Peyer's patch (tissue), 4 donors: Measurements from ENCODE around the gene LECT2.

Experiments used
- POLR2A ChIP-seq, 2 donors: fragments of 450-650 bp; IDR thresholded peaks; one replicate each; pipeline ENCODE4 v1.5.1; 2017; ENCODE audit warnings: antibody characterized with exemption in 2 of 2, mild to moderate bottlenecking in 2 of 2, moderate library complexity in 2 of 2
- TF ChIP-seq, protein P1 (sequence below), 6 experiments: fragments of 450-650 bp in 4 of 6; fragments of 200-600 bp in 2 of 6; sonication (generic) in 1 of 6; IDR thresholded peaks; one replicate each; pipeline ENCODE4 v1.5.1; 2017 to 2019; ENCODE audit warnings: antibody characterized with exemption in 6 of 6, mild to moderate bottlenecking in 3 of 6, moderate library complexity in 1 of 6

GRCh38 chr5:135978212-135978631, 23.4 kb upstream of the LECT2 start:
- TF ChIP-seq, protein P1, sequence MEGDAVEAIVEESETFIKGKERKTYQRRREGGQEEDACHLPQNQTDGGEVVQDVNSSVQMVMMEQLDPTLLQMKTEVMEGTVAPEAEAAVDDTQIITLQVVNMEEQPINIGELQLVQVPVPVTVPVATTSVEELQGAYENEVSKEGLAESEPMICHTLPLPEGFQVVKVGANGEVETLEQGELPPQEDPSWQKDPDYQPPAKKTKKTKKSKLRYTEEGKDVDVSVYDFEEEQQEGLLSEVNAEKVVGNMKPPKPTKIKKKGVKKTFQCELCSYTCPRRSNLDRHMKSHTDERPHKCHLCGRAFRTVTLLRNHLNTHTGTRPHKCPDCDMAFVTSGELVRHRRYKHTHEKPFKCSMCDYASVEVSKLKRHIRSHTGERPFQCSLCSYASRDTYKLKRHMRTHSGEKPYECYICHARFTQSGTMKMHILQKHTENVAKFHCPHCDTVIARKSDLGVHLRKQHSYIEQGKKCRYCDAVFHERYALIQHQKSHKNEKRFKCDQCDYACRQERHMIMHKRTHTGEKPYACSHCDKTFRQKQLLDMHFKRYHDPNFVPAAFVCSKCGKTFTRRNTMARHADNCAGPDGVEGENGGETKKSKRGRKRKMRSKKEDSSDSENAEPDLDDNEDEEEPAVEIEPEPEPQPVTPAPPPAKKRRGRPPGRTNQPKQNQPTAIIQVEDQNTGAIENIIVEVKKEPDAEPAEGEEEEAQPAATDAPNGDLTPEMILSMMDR (IDR thresholded peaks at IDR 0.05) = no peak
- no peak for TF ChIP-seq POLR2A (IDR thresholded peaks at IDR 0.05)
